Rectal smooth muscle tissue (tissue), 1 donor: ENCODE measurements around the gene INF2.
"Not testable (repeated sequence)": the region's sequence is repeated elsewhere in the genome, so short reads cannot be mapped to it uniquely, and the experiment has no call there.

ENCODE experiments used
- H3K27ac ChIP-seq: one replicate; pipeline ENCODE4 v1.7.0; 2013; ENCODE audit warnings: low read depth, low read length, inconsistent platforms
- H3K27me3 ChIP-seq: one replicate; pipeline ENCODE4 v1.7.0; 2013; ENCODE audit warnings: low read length; ENCODE audit not compliant: control insufficient read depth, insufficient read depth
- H3K36me3 ChIP-seq: one replicate; pipeline ENCODE4 v1.7.0; 2013; ENCODE audit warnings: low read length; ENCODE audit not compliant: control insufficient read depth, insufficient read depth
- H3K4me1 ChIP-seq: one replicate; pipeline ENCODE4 v1.7.0; 2013; ENCODE audit warnings: low read length; ENCODE audit not compliant: control insufficient read depth, insufficient read depth
- H3K4me3 ChIP-seq: one replicate; pipeline ENCODE4 v1.7.0; 2013; ENCODE audit warnings: low read length
- H3K9ac ChIP-seq: one replicate; pipeline ENCODE4 v1.7.0; 2013; ENCODE audit warnings: low read length

Gene INF2

GRCh38 chr14:104650981-104651875, 38.2 kb upstream of the INF2 start:
- no peaks in the 10 kb centered on the region for H3K36me3 ChIP-seq
- no peak overlapping the region for H3K27ac ChIP-seq
- H3K9ac ChIP-seq: no peak overlapping the region
- no peaks in the 10 kb centered on the region for H3K27me3 ChIP-seq
- no peak overlapping the region for H3K4me3 ChIP-seq
- H3K4me1 ChIP-seq: no peaks in the 10 kb centered on the region

GRCh38 chr14:104651876-104652260, 37.5 kb upstream of the INF2 start:
- no peaks in the 10 kb centered on the region for H3K27me3 ChIP-seq
- H3K9ac ChIP-seq: no peak overlapping the region

GRCh38 chr14:104652386-104652785, 37.0 kb upstream of the INF2 start:
- Histone ChIP-seq H3K36me3 (no peaks in the 10 kb centered on the region), H3K27ac (no peak overlapping the region), H3K9ac (no peak overlapping the region), H3K27me3 (no peaks in the 10 kb centered on the region), H3K4me1 (no peaks in the 10 kb centered on the region), H3K4me3 (no peak overlapping the region)

More at GRCh38 chr14:104651876-104652260, 37.5 kb upstream of the INF2 start:
- no peaks in the 10 kb centered on the region for H3K4me1 ChIP-seq
- H3K27ac ChIP-seq: no peak overlapping the region
- H3K4me3 ChIP-seq: no peak overlapping the region
- H3K36me3 ChIP-seq: no peaks in the 10 kb centered on the region

- not testable (repeated sequence) for H3K27ac ChIP-seq, H3K4me1 ChIP-seq, H3K4me3 ChIP-seq, H3K9ac ChIP-seq, H3K36me3 ChIP-seq, H3K27me3 ChIP-seq
Measured at GRCh38 chr14:104653130-104653920, 36.1 kb upstream of the INF2 start.

GRCh38 chr14:104654119-104654518, 35.3 kb upstream of the INF2 start:
- Histone ChIP-seq H3K36me3 (no peaks in the 10 kb centered on the region), H3K4me3 (no peak overlapping the region), H3K4me1 (no peaks in the 10 kb centered on the region), H3K27me3 (no peaks in the 10 kb centered on the region), H3K9ac (no peak overlapping the region), H3K27ac (no peak overlapping the region)

GRCh38 chr14:104655128-104655848, 34.1 kb upstream of the INF2 start:
- peaks cover 9% of the 10 kb centered on the region for H3K27me3 ChIP-seq
- H3K36me3 ChIP-seq: no peaks in the 10 kb centered on the region
- no peak overlapping the region for H3K4me3 ChIP-seq
- no peaks in the 10 kb centered on the region for H3K4me1 ChIP-seq
- no peak overlapping the region for H3K9ac ChIP-seq
- H3K27ac ChIP-seq: no peak overlapping the region

GRCh38 chr14:104656014-104656714, 33.3 kb upstream of the INF2 start:
- H3K27ac ChIP-seq: no peak overlapping the region

GRCh38 chr14:104657101-104657524, 32.3 kb upstream of the INF2 start:
- H3K4me3 ChIP-seq: no peak overlapping the region
- peaks cover 9% of the 10 kb centered on the region for H3K27me3 ChIP-seq
- H3K27ac ChIP-seq: no peak overlapping the region

More at GRCh38 chr14:104656014-104656714, 33.3 kb upstream of the INF2 start:
- no peaks in the 10 kb centered on the region for H3K4me1 ChIP-seq
- H3K4me3 ChIP-seq: no peak overlapping the region
- peaks cover 9% of the 10 kb centered on the region for H3K27me3 ChIP-seq
- H3K36me3 ChIP-seq: no peaks in the 10 kb centered on the region
- H3K9ac ChIP-seq: no peak overlapping the region

GRCh38 chr14:104657563-104658324, 31.7 kb upstream of the INF2 start:
- Histone ChIP-seq H3K4me3 (no peak overlapping the region), H3K9ac (no peak overlapping the region), H3K36me3 (no peaks in the 10 kb centered on the region), H3K27me3 (peaks cover 9% of the 10 kb centered on the region), H3K4me1 (no peaks in the 10 kb centered on the region), H3K27ac (no peak overlapping the region)

More at GRCh38 chr14:104657101-104657524, 32.3 kb upstream of the INF2 start:
- Histone ChIP-seq H3K4me1 (no peaks in the 10 kb centered on the region), H3K36me3 (no peaks in the 10 kb centered on the region), H3K9ac (no peak overlapping the region)

GRCh38 chr14:104658325-104658712, 31.1 kb upstream of the INF2 start:
- no peak overlapping the region for H3K9ac ChIP-seq
- H3K4me1 ChIP-seq: no peaks in the 10 kb centered on the region
- H3K4me3 ChIP-seq: no peak overlapping the region
- H3K27ac ChIP-seq: no peak overlapping the region
- H3K27me3 ChIP-seq: peaks cover 9% of the 10 kb centered on the region
- H3K36me3 ChIP-seq: no peaks in the 10 kb centered on the region

GRCh38 chr14:104659146-104659545, 30.3 kb upstream of the INF2 start:
- H3K27ac ChIP-seq: no peak overlapping the region
- no peak overlapping the region for H3K4me3 ChIP-seq

More at GRCh38 chr14:104659146-104659545, 30.3 kb upstream of the INF2 start:
- H3K4me1 ChIP-seq: no peaks in the 10 kb centered on the region
- H3K27me3 ChIP-seq: peaks cover 9% of the 10 kb centered on the region
- H3K36me3 ChIP-seq: no peaks in the 10 kb centered on the region
- H3K9ac ChIP-seq: no peak overlapping the region
